A673 (cell line): ENCODE data around the gene CCDC63. TPM values are rescaled to one million over a fixed set of nuclear protein-coding genes. Genes with fewer than 3 reads are reported as not detected.
"Not testable (repeated sequence)": the region's sequence is repeated elsewhere in the genome, so short reads cannot be mapped to it uniquely, and the experiment has no call there.

ENCODE experiments used
- BruUV-seq: library from RNA; stranded (reverse); fragments of 400-500 nt; replicated peaks from 2 replicates; lab custom pipeline; 2021; lab: Mats Ljungman, UMichigan
- CTCF ChIA-PET: fragments of 300-600 bp; sonication (Branson Sonifier 250); formaldehyde crosslinking; loops from one replicate; lab custom pipeline; 2022; ENCODE audit warnings: antibody characterized with exemption; lab: Charles Lee
- POLR2A ChIA-PET: fragments of 300-600 bp; sonication (Branson Sonifier 250); formaldehyde crosslinking; loops from one replicate; lab custom pipeline; 2022; ENCODE audit warnings: antibody characterized with exemption; ENCODE audit not compliant: low non-redundant PET; lab: Charles Lee
- DNase-seq: peaks from one replicate; pipeline ENCODE4 v3.0.0-alpha.2; 2015; ENCODE audit warnings: low spot score
- H3K27ac ChIP-seq: fragments of 200-600 bp; sonication (generic); 2 replicates; pipeline ENCODE4 v1.5.1; 2016; ENCODE audit warnings: mixed run types, low read depth, mild to moderate bottlenecking, mixed read lengths, antibody characterized with exemption, low read length; ENCODE audit not compliant: poor library complexity, severe bottlenecking
- H3K27me3 ChIP-seq: fragments of 200-600 bp; sonication (generic); replicated peaks from 2 replicates; pipeline ENCODE4 v1.6.1; 2017; ENCODE audit warnings: mixed run types, low read depth, mild to moderate bottlenecking, mixed read lengths, antibody characterized with exemption, low read length; ENCODE audit not compliant: insufficient read depth, poor library complexity
- H3K36me3 ChIP-seq: fragments of 200-600 bp; sonication (generic); 2 replicates; pipeline ENCODE4 v1.6.1; 2016; ENCODE audit warnings: mixed run types, mild to moderate bottlenecking, mixed read lengths, antibody characterized with exemption, low read length; ENCODE audit not compliant: insufficient read depth, poor library complexity, severe bottlenecking
- H3K4me1 ChIP-seq: fragments of 200-600 bp; sonication (generic); 2 replicates; pipeline ENCODE4 v1.6.1; 2017; ENCODE audit warnings: mixed run types, mild to moderate bottlenecking, mixed read lengths, antibody characterized with exemption, low read length; ENCODE audit not compliant: insufficient read depth, poor library complexity, severe bottlenecking
- H3K4me3 ChIP-seq: fragments of 200-600 bp; sonication (generic); 2 replicates; pipeline ENCODE4 v1.5.1; 2016; ENCODE audit warnings: low read depth, mixed run types, mild to moderate bottlenecking, mixed read lengths, low read length; ENCODE audit not compliant: poor library complexity, severe bottlenecking
- H3K9me3 ChIP-seq: fragments of 200-600 bp; sonication (generic); 2 replicates; pipeline ENCODE4 v1.6.1; 2016; ENCODE audit warnings: mixed run types, low read depth, mild to moderate bottlenecking, mixed read lengths, antibody characterized with exemption, low read length; ENCODE audit not compliant: poor library complexity, severe bottlenecking
- EZH2 ChIP-seq: fragments of 200-600 bp; sonication (generic); IDR thresholded peaks from 2 replicates; pipeline ENCODE4 v1.6.1; 2017; ENCODE audit warnings: borderline replicate concordance, low read depth, mild to moderate bottlenecking, mixed read lengths, antibody characterized with exemption, low read length; ENCODE audit not compliant: poor library complexity, severe bottlenecking
- intact Hi-C: fragments of 100-400 bp; cut with micrococcal nuclease; formaldehyde crosslinking; loops from one replicate; pipeline ENCODE4 v1.10.0; 2022; ENCODE audit not compliant: unreplicated experiment
- total RNA-seq: library from RNA; stranded (reverse); gene quantifications from 2 replicates; pipeline ENCODE4 v1.2.3, GENCODE V29; 2021
- TF ChIP-seq, protein P1 (sequence below): fragments of 300-800, 200-600 bp; sonication (generic); conservative IDR thresholded peaks from 2 replicates; pipeline ENCODE4 v1.5.1; 2017; ENCODE audit warnings: low read depth, mild to moderate bottlenecking, antibody characterized with exemption, low read length, moderate library complexity, mixed read lengths

The CCDC63 gene
- total RNA-seq, 1 experiment from 2014 or later: 0.24 TPM

DNA sequence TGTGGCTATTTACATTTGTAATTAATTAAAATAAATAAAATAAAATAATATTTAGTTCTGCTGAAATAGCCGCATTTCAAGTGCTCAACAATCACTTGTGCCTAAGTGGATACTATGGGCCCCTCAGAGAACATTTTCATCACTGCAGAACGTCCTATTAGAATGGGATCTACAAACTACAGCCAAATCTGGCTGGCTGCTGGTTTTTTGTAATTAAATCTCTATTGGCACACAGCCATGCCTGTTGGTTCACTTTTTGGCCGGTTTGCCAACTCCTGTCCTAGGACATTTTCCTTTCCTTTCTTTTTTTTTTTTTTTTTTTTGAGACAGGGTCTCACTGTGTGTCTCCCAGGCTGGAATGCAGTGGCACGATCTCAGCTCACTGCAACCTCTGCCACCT, 9.8 kb downstream of the CCDC63 start:
- no peaks in the 10 kb centered on the region for H3K9me3 ChIP-seq
- no peak overlapping the region for H3K27ac ChIP-seq
- peak; percentile 48 for DNase-seq
- no peaks in the 10 kb centered on the region for H3K36me3 ChIP-seq
- CTCF ChIA-PET: no interaction called here
- H3K4me1 ChIP-seq: peaks cover 48% of the 10 kb centered on the region
- H3K4me3 ChIP-seq: no peak overlapping the region
- POLR2A ChIA-PET: no interaction called here
- TF ChIP-seq EZH2: no peak
- TF ChIP-seq, protein P1, sequence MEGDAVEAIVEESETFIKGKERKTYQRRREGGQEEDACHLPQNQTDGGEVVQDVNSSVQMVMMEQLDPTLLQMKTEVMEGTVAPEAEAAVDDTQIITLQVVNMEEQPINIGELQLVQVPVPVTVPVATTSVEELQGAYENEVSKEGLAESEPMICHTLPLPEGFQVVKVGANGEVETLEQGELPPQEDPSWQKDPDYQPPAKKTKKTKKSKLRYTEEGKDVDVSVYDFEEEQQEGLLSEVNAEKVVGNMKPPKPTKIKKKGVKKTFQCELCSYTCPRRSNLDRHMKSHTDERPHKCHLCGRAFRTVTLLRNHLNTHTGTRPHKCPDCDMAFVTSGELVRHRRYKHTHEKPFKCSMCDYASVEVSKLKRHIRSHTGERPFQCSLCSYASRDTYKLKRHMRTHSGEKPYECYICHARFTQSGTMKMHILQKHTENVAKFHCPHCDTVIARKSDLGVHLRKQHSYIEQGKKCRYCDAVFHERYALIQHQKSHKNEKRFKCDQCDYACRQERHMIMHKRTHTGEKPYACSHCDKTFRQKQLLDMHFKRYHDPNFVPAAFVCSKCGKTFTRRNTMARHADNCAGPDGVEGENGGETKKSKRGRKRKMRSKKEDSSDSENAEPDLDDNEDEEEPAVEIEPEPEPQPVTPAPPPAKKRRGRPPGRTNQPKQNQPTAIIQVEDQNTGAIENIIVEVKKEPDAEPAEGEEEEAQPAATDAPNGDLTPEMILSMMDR: no peak
- intact Hi-C loops: no loop called here
- no peaks in the 10 kb centered on the region for H3K27me3 ChIP-seq
- no TSS peak for BruUV-seq

DNA sequence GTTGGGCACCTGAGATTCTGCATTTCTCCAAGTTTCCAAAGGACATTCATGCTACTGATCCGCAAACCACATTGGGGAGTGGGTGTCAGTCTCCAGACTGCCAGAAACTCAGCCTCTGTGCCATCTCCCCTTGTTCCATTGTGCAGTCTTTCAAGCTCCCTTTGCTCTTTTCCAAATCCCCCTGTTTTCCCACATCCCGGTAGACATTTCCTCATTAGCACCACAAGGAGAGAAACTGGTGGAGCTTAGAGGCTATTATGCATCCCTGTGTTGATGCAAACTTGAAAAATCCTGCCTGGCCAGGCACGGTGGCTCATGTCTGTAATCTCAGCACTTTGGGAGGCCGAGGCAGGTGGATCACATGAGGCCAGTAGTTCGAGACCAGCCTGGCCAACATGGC, 10.7 kb downstream of the CCDC63 start:
- Histone ChIP-seq H3K4me1 (peaks cover 57% of the 10 kb centered on the region), H3K4me3 (no peak overlapping the region), H3K27ac (peak overlapping the region; percentile 44), H3K27me3 (no peaks in the 10 kb centered on the region), H3K9me3 (no peaks in the 10 kb centered on the region), H3K36me3 (no peaks in the 10 kb centered on the region)
- no TSS peak for BruUV-seq
- ChIA-PET POLR2A (no interaction called here), CTCF (no interaction called here)
- intact Hi-C loops: no loop called here
- DNase-seq: no peak
- TF ChIP-seq EZH2: no peak
- TF ChIP-seq, protein P1: no peak

DNA sequence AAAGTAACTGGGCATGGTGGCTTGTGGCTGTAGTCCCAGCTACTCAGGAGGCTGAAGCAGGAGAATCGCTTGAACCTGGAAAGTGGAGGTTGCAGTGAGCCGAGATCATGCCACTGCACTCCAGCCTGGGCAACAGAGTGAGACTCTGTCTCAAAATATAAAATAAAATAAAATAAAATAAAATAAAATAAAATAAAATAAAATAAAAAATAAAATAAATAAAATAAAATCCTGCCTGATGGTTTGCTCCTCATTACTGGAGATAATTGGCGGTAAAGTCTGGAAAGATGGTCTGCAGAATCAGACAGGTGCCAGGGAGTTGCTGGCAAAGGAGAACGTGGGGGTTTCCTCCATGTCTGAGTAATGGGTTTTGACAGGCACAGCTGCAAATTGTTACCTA, 11.2 kb downstream of the CCDC63 start:
- H3K4me3 ChIP-seq, intact Hi-C loops, CTCF ChIA-PET, H3K36me3 ChIP-seq, DNase-seq, BruUV-seq, H3K27ac ChIP-seq, H3K9me3 ChIP-seq, POLR2A ChIA-PET, H3K27me3 ChIP-seq: not testable (repeated sequence)
- peaks cover 57% of the 10 kb centered on the region for H3K4me1 ChIP-seq

DNA sequence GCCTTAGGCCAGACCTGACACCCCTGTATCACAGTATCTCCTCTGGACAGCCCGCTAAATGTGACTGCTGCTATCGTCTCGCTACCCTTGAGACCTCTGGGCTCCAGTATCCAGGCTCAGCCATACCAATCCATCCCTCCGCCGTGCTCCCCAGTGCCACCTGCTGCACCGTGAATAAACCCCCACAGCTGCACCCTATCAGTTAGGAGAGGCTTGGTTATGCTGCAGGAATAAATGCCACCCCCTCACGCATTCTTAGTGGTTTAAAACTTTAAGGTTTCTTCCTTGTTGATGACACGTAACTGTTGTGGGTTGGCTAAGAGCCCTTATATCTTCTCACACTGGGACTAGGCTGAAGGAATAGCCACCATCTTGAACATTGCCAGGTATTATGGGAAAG, 12.1 kb downstream of the CCDC63 start:
- Histone ChIP-seq H3K4me3 (no peak overlapping the region), H3K9me3 (no peaks in the 10 kb centered on the region), H3K36me3 (no peaks in the 10 kb centered on the region), H3K27ac (peak overlapping the region; percentile 23), H3K27me3 (no peaks in the 10 kb centered on the region), H3K4me1 (peaks cover 50% of the 10 kb centered on the region)
- CTCF ChIA-PET: no interaction called here
- TF ChIP-seq, protein P1: peak; percentile 47; the same call in 1 of the 2 replicates
- TF ChIP-seq EZH2: no peak
- peak; percentile 66 for DNase-seq
- intact Hi-C loops: no loop called here
- no TSS peak for BruUV-seq
- POLR2A ChIA-PET: no interaction called here
